ENCODE measurements around the gene SHH.

DNA sequence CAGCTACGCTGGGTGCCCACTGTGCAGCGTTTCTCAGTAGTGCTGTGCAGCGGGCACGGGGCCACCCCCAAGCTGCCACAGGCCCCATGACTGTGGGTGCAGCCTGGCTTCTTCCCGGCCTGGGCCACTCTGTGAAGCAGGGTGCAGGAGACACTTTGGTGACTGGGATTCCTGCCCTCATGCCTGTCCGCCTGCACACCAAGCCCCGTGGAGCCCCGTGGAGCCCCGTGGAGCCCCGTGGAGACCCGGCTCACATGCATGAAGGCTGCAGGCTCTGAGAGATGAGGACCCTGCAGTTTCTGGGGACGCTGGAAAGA, 3.9 kb upstream of the SHH start:
- no peak for TF ChIP-seq EZH2 (IDR thresholded peaks at IDR 0.05; ENCODE audit: low read length, missing control alignments)
- TF ChIP-seq, protein P1, sequence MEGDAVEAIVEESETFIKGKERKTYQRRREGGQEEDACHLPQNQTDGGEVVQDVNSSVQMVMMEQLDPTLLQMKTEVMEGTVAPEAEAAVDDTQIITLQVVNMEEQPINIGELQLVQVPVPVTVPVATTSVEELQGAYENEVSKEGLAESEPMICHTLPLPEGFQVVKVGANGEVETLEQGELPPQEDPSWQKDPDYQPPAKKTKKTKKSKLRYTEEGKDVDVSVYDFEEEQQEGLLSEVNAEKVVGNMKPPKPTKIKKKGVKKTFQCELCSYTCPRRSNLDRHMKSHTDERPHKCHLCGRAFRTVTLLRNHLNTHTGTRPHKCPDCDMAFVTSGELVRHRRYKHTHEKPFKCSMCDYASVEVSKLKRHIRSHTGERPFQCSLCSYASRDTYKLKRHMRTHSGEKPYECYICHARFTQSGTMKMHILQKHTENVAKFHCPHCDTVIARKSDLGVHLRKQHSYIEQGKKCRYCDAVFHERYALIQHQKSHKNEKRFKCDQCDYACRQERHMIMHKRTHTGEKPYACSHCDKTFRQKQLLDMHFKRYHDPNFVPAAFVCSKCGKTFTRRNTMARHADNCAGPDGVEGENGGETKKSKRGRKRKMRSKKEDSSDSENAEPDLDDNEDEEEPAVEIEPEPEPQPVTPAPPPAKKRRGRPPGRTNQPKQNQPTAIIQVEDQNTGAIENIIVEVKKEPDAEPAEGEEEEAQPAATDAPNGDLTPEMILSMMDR (conservative IDR thresholded peaks at IDR 0.05 in 1 of 2, IDR thresholded peaks at IDR 0.05 in 1 of 2; ENCODE audit: low read depth in 1 of 2, low read length in 2 of 2) = no peak
